SK-N-SH (cell line): ENCODE data around the gene MAD1L1. TPM values are rescaled to one million over a fixed set of nuclear protein-coding genes. Genes with fewer than 3 reads are reported as not detected.

ENCODE experiments used
- CTCF ChIA-PET: fragments of 300-600, 350-600 bp; formaldehyde crosslinking; extraction: SDS; loops from one replicate; lab custom pipeline; 2021; lab: Yijun Ruan, JAX
- POLR2A ChIA-PET: fragments of 350-600 bp; sonication (Branson Sonifier 250); formaldehyde crosslinking; extraction: SDS; loops from one replicate; lab custom pipeline; 2020; ENCODE audit warnings: antibody characterized with exemption, inconsistent platforms; lab: Yijun Ruan, JAX
- DNase-seq: peaks from one replicate; pipeline ENCODE4 v3.0.0; 2012
- H2AFZ ChIP-seq: fragments of 200-600 bp; sonication (generic); 2 replicates; pipeline ENCODE4 v1.8.1; 2016; ENCODE audit warnings: antibody characterized with exemption, mild to moderate bottlenecking, low read depth
- H3F3A ChIP-seq: fragments of 200-600 bp; sonication (generic); replicated peaks from 2 replicates; pipeline ENCODE3; 2016; ENCODE audit warnings: antibody characterized with exemption, mild to moderate bottlenecking; ENCODE audit not compliant: insufficient read depth
- H3K27ac ChIP-seq, 2 experiments: fragments of 200-500 bp in 1 of 2; fragments of 200-600 bp in 1 of 2; sonication (Bioruptor generic) in 1 of 2; sonication (generic), shearing (Covaris generic) in 1 of 2; 2 replicates each; pipeline versions ENCODE4 v1.5.1 to v1.6.1; 2014 to 2016; ENCODE audit warnings: low read depth in 2 of 2, inconsistent platforms in 1 of 2, low read length in 1 of 2, mild to moderate bottlenecking in 1 of 2, mixed read lengths in 1 of 2
- H3K27me3 ChIP-seq: fragments of 200-600 bp; sonication (generic), shearing (Covaris generic); 2 replicates; pipeline ENCODE4 v1.6.1; 2016; ENCODE audit warnings: mixed run types; ENCODE audit not compliant: insufficient read depth
- H3K36me3 ChIP-seq, 2 experiments: fragments of 200-500 bp in 1 of 2; fragments of 200-600 bp in 1 of 2; sonication (Bioruptor generic) in 1 of 2; sonication (generic) in 1 of 2; replicated peaks in 1 of 2; 2 replicates each; pipeline versions ENCODE3 to v1.5.1; 2014 to 2016; ENCODE audit warnings: low read length in 1 of 2, mild to moderate bottlenecking in 1 of 2; ENCODE audit not compliant: insufficient read depth in 2 of 2, control insufficient read depth in 1 of 2
- H3K4me1 ChIP-seq, 2 experiments: fragments of 200-500 bp in 1 of 2; fragments of 200-600 bp in 1 of 2; sonication (Bioruptor generic) in 1 of 2; sonication (generic), shearing (Covaris generic) in 1 of 2; 2 replicates each; pipeline versions ENCODE4 v1.5.1 to v1.6.1; 2014 to 2016; ENCODE audit warnings: low read depth in 1 of 2, low read length in 1 of 2, mixed run types in 1 of 2; ENCODE audit not compliant: insufficient read depth in 2 of 2, control insufficient read depth in 1 of 2
- H3K4me2 ChIP-seq: fragments of 200-600 bp; sonication (generic), shearing (Covaris generic); 2 replicates; pipeline ENCODE4 v1.6.1; 2017; ENCODE audit warnings: mixed run types
- H3K4me3 ChIP-seq, 2 experiments: fragments of 200-500 bp in 1 of 2; fragments of 200-600 bp in 1 of 2; sonication (Bioruptor generic) in 1 of 2; sonication (generic), shearing (Covaris generic) in 1 of 2; 2 replicates each; pipeline versions ENCODE4 v1.5.1 to v1.8.1; 2014 to 2016; ENCODE audit warnings: low read depth in 2 of 2, inconsistent platforms in 1 of 2, low read length in 1 of 2, mild to moderate bottlenecking in 1 of 2, mixed read lengths in 1 of 2, moderate library complexity in 1 of 2
- H3K79me2 ChIP-seq: fragments of 200-600 bp; sonication (generic); 2 replicates; pipeline ENCODE4 v1.8.1; 2017; ENCODE audit warnings: mild to moderate bottlenecking; ENCODE audit not compliant: insufficient read depth
- H3K9ac ChIP-seq: fragments of 200-600 bp; sonication (generic); 2 replicates; pipeline ENCODE4 v1.6.1; 2017; ENCODE audit warnings: mixed run types
- H3K9me2 ChIP-seq: fragments of 200-600 bp; sonication (generic); 2 replicates; pipeline ENCODE4 v1.6.1; 2017; ENCODE audit warnings: mixed run types
- H3K9me3 ChIP-seq: fragments of 200-600 bp; sonication (generic); 2 replicates; pipeline ENCODE4 v1.6.1; 2017; ENCODE audit warnings: mixed run types, mild to moderate bottlenecking, moderate library complexity
- H4K20me1 ChIP-seq: fragments of 200-600 bp; sonication (generic); 2 replicates; pipeline ENCODE4 v1.6.1; 2017; ENCODE audit warnings: mild to moderate bottlenecking, mixed run types; ENCODE audit not compliant: insufficient read depth
- CHD2 ChIP-seq: fragments of 150-350 bp; IDR thresholded peaks from 2 replicates; pipeline ENCODE4 v1.6.1; 2018; ENCODE audit warnings: low read length; ENCODE audit not compliant: partially characterized antibody
- FOSL2 ChIP-seq: IDR thresholded peaks from 2 replicates; pipeline ENCODE4 v1.4.0; 2012; ENCODE audit warnings: low read depth, mild to moderate bottlenecking, moderate library complexity, borderline replicate concordance
- FOXM1 ChIP-seq: IDR thresholded peaks from 2 replicates; pipeline ENCODE4 v1.4.0; 2012; ENCODE audit warnings: low read depth, mild to moderate bottlenecking
- GABPA ChIP-seq: IDR thresholded peaks from 2 replicates; pipeline ENCODE4 v1.4.0; 2012; ENCODE audit warnings: low read depth, mild to moderate bottlenecking
- JUND ChIP-seq: IDR thresholded peaks from 2 replicates; pipeline ENCODE4 v1.4.0; 2012
- MEF2A ChIP-seq: IDR thresholded peaks from 2 replicates; pipeline ENCODE4 v1.4.0; 2012; ENCODE audit warnings: low read depth, borderline replicate concordance
- NFIC ChIP-seq: IDR thresholded peaks from 2 replicates; pipeline ENCODE4 v1.4.0; 2012; ENCODE audit warnings: borderline replicate concordance
- NRF1 ChIP-seq: IDR thresholded peaks from 2 replicates; pipeline ENCODE4 v1.6.1; 2012; ENCODE audit warnings: low read depth, mild to moderate bottlenecking, low read length
- RAD21 ChIP-seq: IDR thresholded peaks from 2 replicates; pipeline ENCODE4 v1.6.1; 2012; ENCODE audit warnings: mild to moderate bottlenecking, low read length
- RFX5 ChIP-seq: IDR thresholded peaks from 2 replicates; pipeline ENCODE4 v1.6.1; 2012; ENCODE audit warnings: mild to moderate bottlenecking, improper control_type of control experiment, low read length
- SIN3A ChIP-seq: IDR thresholded peaks from 2 replicates; pipeline ENCODE4 v1.6.1; 2012; ENCODE audit warnings: low read depth, mild to moderate bottlenecking, low read length, moderate library complexity, borderline replicate concordance
- TAF1 ChIP-seq: IDR thresholded peaks from 2 replicates; pipeline ENCODE4 v1.6.1; 2012; ENCODE audit warnings: low read depth, mild to moderate bottlenecking, low read length, moderate library complexity, borderline replicate concordance
- YY1 ChIP-seq: IDR thresholded peaks from 2 replicates; pipeline ENCODE4 v1.4.0; 2012; ENCODE audit warnings: low read depth, mild to moderate bottlenecking
- WGBS: methylation state at CpG from one replicate; pipeline ENCODE4 v1.1.6; 2017; ENCODE audit warnings: low lambda C conversion rate; 5-methylcytosine and 5-hydroxymethylcytosine counted together
- polyA plus RNA-seq, 3 experiments: library from polyadenylated mRNA; depleted of rRNA; stranded (reverse); fragments of >200 nt; gene quantifications; 2 replicates each; pipeline ENCODE4 v1.2.3, GENCODE V29; 2012

MAD1L1 gene
- polyA plus RNA-seq, 1 of the 3 experiments (the other 2 are of a cell fraction): 46.2 TPM

- whole genome bisulfite sequencing: 95% methylated on average over 17 of the region's 18 CpGs
- no peaks in the 10 kb centered on the region for H3F3A ChIP-seq
- no peaks in the 10 kb centered on the region for H3K9me2 ChIP-seq
- ChIA-PET POLR2A (no interaction called here), CTCF (interaction anchor here (2.9 kb wide), 1 partner anchor 72 kb away, joined by 9 read pairs; no protein-coding TSS in a partner anchor)
- H3K4me1 ChIP-seq: peaks cover 0 to under 1% of the 10 kb centered on the region in 2 experiments; a peak in 1 of 4 replicates
- H3K27me3 ChIP-seq: no peaks in the 10 kb centered on the region
- H3K9ac ChIP-seq: no peak overlapping the region
- DNase-seq: peak; percentile 27
- TF ChIP-seq FOSL2 (no peak), NRF1 (no peak), GABPA (no peak), RFX5 (no peak), NFIC (no peak), TAF1 (no peak)
- no peak overlapping the region for H2AFZ ChIP-seq
- no peaks in the 10 kb centered on the region for H4K20me1 ChIP-seq
- no peak overlapping the region for H3K27ac ChIP-seq
- H3K36me3 ChIP-seq: peaks cover 0 to 6% of the 10 kb centered on the region in 2 experiments
- H3K79me2 ChIP-seq: no peaks in the 10 kb centered on the region; the same call in 1 of the 2 replicates
- no peak overlapping the region for H3K4me3 ChIP-seq
- H3K9me3 ChIP-seq: no peaks in the 10 kb centered on the region
- H3K4me2 ChIP-seq: no peak overlapping the region
These were observed 43.4 kb upstream of the MAD1L1 start for GRCh38 chr7:2276107-2276506.

- Histone ChIP-seq H3K4me2 (no peak overlapping the region), H2AFZ (no peak overlapping the region), H3F3A (no peaks in the 10 kb centered on the region), H3K9me3 (no peaks in the 10 kb centered on the region), H3K4me3 (no peak overlapping the region), H3K9me2 (no peaks in the 10 kb centered on the region), H3K4me1 (peaks cover 0 to 5% of the 10 kb centered on the region in 2 experiments; a peak in 1 of 4 replicates), H3K9ac (no peak overlapping the region), H3K27me3 (no peaks in the 10 kb centered on the region), H3K27ac (no peak overlapping the region), H3K79me2 (no peaks in the 10 kb centered on the region), H3K36me3 (peaks cover 0 to 6% of the 10 kb centered on the region in 2 experiments), H4K20me1 (no peaks in the 10 kb centered on the region)
- WGBS: 91% methylated on average over 18 of the region's 18 CpGs
- POLR2A ChIA-PET: no interaction called here
- CTCF ChIA-PET: interaction anchor here (1.1 to 2.9 kb wide), 3 partner anchors 9 to 176 kb away, joined by 3 to 9 read pairs (median 3); no protein-coding TSS in a partner anchor
- DNase-seq: no peak
- TF ChIP-seq CHD2 (no peak), SIN3A (no peak)
These were observed 42.4 kb upstream of the MAD1L1 start for GRCh38 chr7:2275101-2275500.

- Histone ChIP-seq H3K4me1 (peaks cover 0 to 9% of the 10 kb centered on the region in 2 experiments; a peak in 1 of 4 replicates), H2AFZ (no peak overlapping the region), H3K9me2 (no peaks in the 10 kb centered on the region), H3F3A (no peaks in the 10 kb centered on the region), H3K36me3 (peaks cover 0 to 6% of the 10 kb centered on the region in 2 experiments), H3K27me3 (no peaks in the 10 kb centered on the region), H3K9ac (no peak overlapping the region), H3K27ac (no peak overlapping the region), H4K20me1 (no peaks in the 10 kb centered on the region), H3K9me3 (no peaks in the 10 kb centered on the region), H3K4me3 (no peak overlapping the region), H3K4me2 (no peak overlapping the region), H3K79me2 (no peaks in the 10 kb centered on the region)
- POLR2A ChIA-PET: no interaction called here
- WGBS: 95% methylated on average over 4 of the region's 7 CpGs
- DNase-seq: peak; percentile 27
- CTCF ChIA-PET: interaction anchor here (1.1 to 2.9 kb wide), 3 partner anchors 9 to 176 kb away, joined by 3 to 9 read pairs (median 3); no protein-coding TSS in a partner anchor
- TF ChIP-seq MEF2A: no peak
- TF ChIP-seq YY1: no peak
- TF ChIP-seq FOXM1: no peak
- no peak for TF ChIP-seq RAD21
- no peak for TF ChIP-seq NRF1
- TF ChIP-seq FOSL2: no peak
- no peak for TF ChIP-seq GABPA
- no peak for TF ChIP-seq JUND
These were observed 41.9 kb upstream of the MAD1L1 start for GRCh38 chr7:2274666-2275065.
